ENCODE measurements around the gene MOG.
"Not testable (repeated sequence)": the region's sequence is repeated elsewhere in the genome, so short reads cannot be mapped to it uniquely, and the experiment has no call there.

The MOG gene

DNA sequence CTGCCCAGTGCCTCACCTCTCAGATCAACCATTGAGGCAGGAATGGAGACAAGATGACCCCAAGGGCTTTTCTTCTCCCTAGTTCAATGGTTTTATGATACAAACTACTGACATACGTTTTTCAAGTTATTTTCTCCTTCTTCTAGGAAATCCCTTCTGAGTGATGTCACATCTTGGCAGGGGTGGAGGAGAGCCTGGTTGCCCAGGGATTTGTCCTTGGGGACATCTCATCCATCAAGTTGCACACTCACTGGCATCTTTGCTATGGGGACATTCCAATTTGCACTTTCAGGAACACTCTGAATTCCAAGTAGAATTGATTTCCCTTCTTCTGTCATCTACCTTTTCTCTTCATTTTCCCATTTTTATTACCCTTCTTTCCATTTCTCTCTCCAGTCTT lies 14.1 kb downstream of the MOG start:
- no peaks in the 10 kb centered on the region for H3K4me1 ChIP-seq (ENCODE audit: insufficient read depth, low read length)
- no peaks in the 10 kb centered on the region for H3K36me3 ChIP-seq (ENCODE audit: insufficient read depth, low read length)
- H4K20me1 ChIP-seq (ENCODE audit: insufficient read depth, low read length), result no peaks in the 10 kb centered on the region
- no peak overlapping the region for H2AFZ ChIP-seq (ENCODE audit: low read depth, low read length)
- no peak for ATAC-seq (ENCODE audit: insufficient read depth, low read depth)
- TF ChIP-seq EZH2 (IDR thresholded peaks at IDR 0.05; ENCODE audit: borderline replicate concordance, low read depth, low read length, severe bottlenecking), result no peak
- TF ChIP-seq, protein P1, sequence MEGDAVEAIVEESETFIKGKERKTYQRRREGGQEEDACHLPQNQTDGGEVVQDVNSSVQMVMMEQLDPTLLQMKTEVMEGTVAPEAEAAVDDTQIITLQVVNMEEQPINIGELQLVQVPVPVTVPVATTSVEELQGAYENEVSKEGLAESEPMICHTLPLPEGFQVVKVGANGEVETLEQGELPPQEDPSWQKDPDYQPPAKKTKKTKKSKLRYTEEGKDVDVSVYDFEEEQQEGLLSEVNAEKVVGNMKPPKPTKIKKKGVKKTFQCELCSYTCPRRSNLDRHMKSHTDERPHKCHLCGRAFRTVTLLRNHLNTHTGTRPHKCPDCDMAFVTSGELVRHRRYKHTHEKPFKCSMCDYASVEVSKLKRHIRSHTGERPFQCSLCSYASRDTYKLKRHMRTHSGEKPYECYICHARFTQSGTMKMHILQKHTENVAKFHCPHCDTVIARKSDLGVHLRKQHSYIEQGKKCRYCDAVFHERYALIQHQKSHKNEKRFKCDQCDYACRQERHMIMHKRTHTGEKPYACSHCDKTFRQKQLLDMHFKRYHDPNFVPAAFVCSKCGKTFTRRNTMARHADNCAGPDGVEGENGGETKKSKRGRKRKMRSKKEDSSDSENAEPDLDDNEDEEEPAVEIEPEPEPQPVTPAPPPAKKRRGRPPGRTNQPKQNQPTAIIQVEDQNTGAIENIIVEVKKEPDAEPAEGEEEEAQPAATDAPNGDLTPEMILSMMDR (IDR thresholded peaks at IDR 0.05; ENCODE audit: borderline replicate concordance, extremely low read depth, low read length, poor library complexity, severe bottlenecking), result no peak
- no peak overlapping the region for H3K4me2 ChIP-seq (ENCODE audit: insufficient read depth, low read length)
- no peaks in the 10 kb centered on the region for H3K9me3 ChIP-seq (ENCODE audit: insufficient read depth, low read length, severe bottlenecking)
- no peaks in the 10 kb centered on the region for H3K79me2 ChIP-seq (ENCODE audit: insufficient read depth, low read length)
- no peak for DNase-seq
- H3K27me3 ChIP-seq (ENCODE audit: insufficient read depth, low read length, poor library complexity), result peaks cover 5% of the 10 kb centered on the region
- no peak overlapping the region for H3K4me3 ChIP-seq (ENCODE audit: low read depth in 1 of 2, low read length in 2 of 2)
- H3K27ac ChIP-seq (ENCODE audit: low read length), result no peak overlapping the region
- H3K9ac ChIP-seq (ENCODE audit: low read depth, low read length), result no peak overlapping the region

DNA sequence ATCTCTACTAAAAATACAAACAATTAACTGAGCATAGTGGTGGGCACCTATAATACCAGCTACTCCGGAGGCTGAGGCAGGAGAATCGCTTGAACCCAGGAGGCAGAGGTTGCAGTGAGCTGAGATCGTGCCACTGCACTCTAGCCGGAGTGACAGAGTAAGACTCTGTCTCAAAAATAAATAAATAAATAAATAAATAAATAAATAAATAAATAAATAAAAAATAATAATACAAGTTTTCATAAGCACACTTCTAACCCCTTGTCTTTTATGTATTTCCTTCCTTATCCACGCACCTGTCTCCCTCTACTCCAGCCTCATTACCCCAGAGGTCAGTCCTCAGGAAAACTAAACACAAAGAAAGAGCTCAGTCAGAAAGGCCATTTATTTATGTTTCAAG lies 15.2 kb downstream of the MOG start:
- not testable (repeated sequence) for H3K27ac ChIP-seq (ENCODE audit: low read length); H3K36me3 ChIP-seq (ENCODE audit: insufficient read depth, low read length); H3K79me2 ChIP-seq (ENCODE audit: insufficient read depth, low read length); H3K27me3 ChIP-seq (ENCODE audit: insufficient read depth, low read length, poor library complexity); H3K4me2 ChIP-seq (ENCODE audit: insufficient read depth, low read length); H3K4me3 ChIP-seq (ENCODE audit: low read depth in 1 of 2, low read length in 2 of 2); ATAC-seq (ENCODE audit: insufficient read depth, low read depth); H2AFZ ChIP-seq (ENCODE audit: low read depth, low read length); H4K20me1 ChIP-seq (ENCODE audit: insufficient read depth, low read length); H3K9ac ChIP-seq (ENCODE audit: low read depth, low read length); H3K9me3 ChIP-seq (ENCODE audit: insufficient read depth, low read length, severe bottlenecking); DNase-seq; H3K4me1 ChIP-seq (ENCODE audit: insufficient read depth, low read length)

DNA sequence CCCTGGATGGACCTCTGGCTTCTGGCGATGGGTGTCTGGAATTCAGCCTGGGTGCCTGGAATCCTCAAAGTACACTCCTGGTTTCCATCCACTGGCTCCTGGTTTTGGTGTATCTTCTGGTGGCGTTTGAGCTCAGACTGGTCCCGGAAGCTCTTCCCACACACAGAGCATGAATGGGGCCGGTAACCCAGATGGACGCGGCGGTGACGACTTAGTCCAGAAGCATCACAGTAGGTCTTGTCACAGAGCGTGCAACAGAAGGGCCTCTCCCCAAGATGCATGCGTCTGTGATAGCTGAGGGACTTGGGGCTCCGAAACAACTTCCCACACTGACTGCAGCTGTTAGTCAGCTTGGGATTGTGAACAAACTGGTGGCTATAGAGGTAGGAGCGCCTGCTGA lies 16.3 kb downstream of the MOG start:
- Histone ChIP-seq H3K27me3 (ENCODE audit: insufficient read depth, low read length, poor library complexity) (peaks cover 5% of the 10 kb centered on the region), H3K79me2 (ENCODE audit: insufficient read depth, low read length) (no peaks in the 10 kb centered on the region), H3K4me2 (ENCODE audit: insufficient read depth, low read length) (no peak overlapping the region), H4K20me1 (ENCODE audit: insufficient read depth, low read length) (no peaks in the 10 kb centered on the region), H3K9me3 (ENCODE audit: insufficient read depth, low read length, severe bottlenecking) (no peaks in the 10 kb centered on the region), H3K4me3 (ENCODE audit: low read depth in 1 of 2, low read length in 2 of 2) (no peak overlapping the region), H3K9ac (ENCODE audit: low read depth, low read length) (no peak overlapping the region), H3K4me1 (ENCODE audit: insufficient read depth, low read length) (no peaks in the 10 kb centered on the region), H3K27ac (ENCODE audit: low read length) (no peak overlapping the region), H3K36me3 (ENCODE audit: insufficient read depth, low read length) (no peaks in the 10 kb centered on the region), H2AFZ (ENCODE audit: low read depth, low read length) (no peak overlapping the region)
- TF ChIP-seq, protein P1 (IDR thresholded peaks at IDR 0.05; ENCODE audit: borderline replicate concordance, extremely low read depth, low read length, poor library complexity, severe bottlenecking), result no peak
- no peak for DNase-seq
- no peak for ATAC-seq (ENCODE audit: insufficient read depth, low read depth)

DNA sequence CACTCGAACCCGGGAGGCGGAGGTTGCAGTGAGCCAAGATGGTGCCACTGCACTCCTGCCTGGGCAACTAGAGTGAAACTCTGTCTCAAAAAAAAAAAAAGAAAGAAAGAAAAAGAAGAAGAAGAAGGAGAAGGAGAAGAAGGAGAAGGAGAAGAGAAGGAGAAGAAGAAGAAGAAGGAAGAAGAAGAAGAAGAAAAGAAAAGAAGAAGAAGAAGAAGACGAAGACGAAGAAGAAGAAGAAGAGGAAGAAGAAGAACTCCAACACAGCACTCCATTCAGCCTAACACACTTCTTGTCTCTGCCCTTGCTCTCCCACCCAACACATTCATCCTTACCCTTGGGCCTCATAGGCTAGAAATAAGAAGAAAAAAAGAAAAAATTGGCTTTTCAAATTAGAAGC lies 17.1 kb downstream of the MOG start:
- Histone ChIP-seq H3K4me2 (ENCODE audit: insufficient read depth, low read length) (no peak overlapping the region), H3K4me1 (ENCODE audit: insufficient read depth, low read length) (no peaks in the 10 kb centered on the region), H3K4me3 (ENCODE audit: low read depth in 1 of 2, low read length in 2 of 2) (no peak overlapping the region), H3K36me3 (ENCODE audit: insufficient read depth, low read length) (no peaks in the 10 kb centered on the region), H3K9me3 (ENCODE audit: insufficient read depth, low read length, severe bottlenecking) (no peaks in the 10 kb centered on the region), H4K20me1 (ENCODE audit: insufficient read depth, low read length) (no peaks in the 10 kb centered on the region), H3K27ac (ENCODE audit: low read length) (no peak overlapping the region), H3K27me3 (ENCODE audit: insufficient read depth, low read length, poor library complexity) (peaks cover 5% of the 10 kb centered on the region), H2AFZ (ENCODE audit: low read depth, low read length) (no peak overlapping the region), H3K9ac (ENCODE audit: low read depth, low read length) (no peak overlapping the region), H3K79me2 (ENCODE audit: insufficient read depth, low read length) (no peaks in the 10 kb centered on the region)
- DNase-seq (no peak), ATAC-seq (ENCODE audit: insufficient read depth, low read depth) (no peak)
- TF ChIP-seq, protein P1 (IDR thresholded peaks at IDR 0.05; ENCODE audit: borderline replicate concordance, extremely low read depth, low read length, poor library complexity, severe bottlenecking), result no peak
- no peak for TF ChIP-seq EZH2 (IDR thresholded peaks at IDR 0.05; ENCODE audit: borderline replicate concordance, low read depth, low read length, severe bottlenecking)
